SU-DHL-6 (cell line): Measurements from ENCODE around the gene PRR12.

Experiments used
- H2AFZ ChIP-seq: fragments of 200-600 bp; sonication (generic); 2 replicates; pipeline ENCODE4 v1.6.1; 2014; ENCODE audit warnings: low read depth, mild to moderate bottlenecking, moderate library complexity, mixed read lengths, antibody characterized with exemption, low read length; ENCODE audit not compliant: severe bottlenecking
- H3F3A ChIP-seq: fragments of 200-600 bp; shearing (Covaris generic); 2 replicates; pipeline ENCODE4 v1.6.0; 2016; ENCODE audit warnings: antibody characterized with exemption, mild to moderate bottlenecking; ENCODE audit not compliant: insufficient read depth
- H3K27ac ChIP-seq: fragments of 200-600 bp; sonication (generic); 2 replicates; pipeline ENCODE4 v1.5.1; 2016; ENCODE audit warnings: low read depth, mild to moderate bottlenecking, low read length, moderate library complexity, mixed read lengths
- H3K27me3 ChIP-seq: fragments of 200-600 bp; sonication (generic), shearing (Covaris generic); 2 replicates; pipeline ENCODE4 v1.6.0; 2014; ENCODE audit warnings: mild to moderate bottlenecking, low read length
- H3K36me3 ChIP-seq: fragments of 200-600 bp; sonication (generic); 2 replicates; pipeline ENCODE4 v1.6.1; 2014; ENCODE audit warnings: mild to moderate bottlenecking, low read length, mixed read lengths
- H3K4me2 ChIP-seq: fragments of 300-600, 200-600 bp; shearing (Covaris generic), sonication (generic); 2 replicates; pipeline ENCODE4 v1.6.0; 2014; ENCODE audit warnings: low read length, low read depth, mild to moderate bottlenecking; ENCODE audit not compliant: poor library complexity, severe bottlenecking
- H3K4me3 ChIP-seq: fragments of 200-600 bp; sonication (generic); 2 replicates; pipeline ENCODE4 v1.5.1; 2014; ENCODE audit warnings: antibody characterized with exemption, low read length, mild to moderate bottlenecking, mixed read lengths; ENCODE audit not compliant: insufficient read depth, poor library complexity, severe bottlenecking
- H3K79me2 ChIP-seq: fragments of 200-600 bp; sonication (generic); 2 replicates; pipeline ENCODE4 v1.6.1; 2014; ENCODE audit warnings: mild to moderate bottlenecking, low read length, moderate library complexity; ENCODE audit not compliant: insufficient read depth
- H3K9ac ChIP-seq: fragments of 200-600 bp; sonication (generic); 2 replicates; pipeline ENCODE4 v1.7.0; 2014; ENCODE audit warnings: mild to moderate bottlenecking, low read length
- H3K9me2 ChIP-seq: fragments of 200-600 bp; sonication (generic); replicated peaks from 2 replicates; pipeline ENCODE4 v1.6.1; 2014; ENCODE audit warnings: low read length; ENCODE audit not compliant: insufficient read depth
- H3K9me3 ChIP-seq: fragments of 200-600 bp; sonication (generic); 2 replicates; pipeline ENCODE4 v1.6.1; 2014; ENCODE audit warnings: low read length, mixed read lengths; ENCODE audit not compliant: insufficient read depth
- H4K20me1 ChIP-seq: fragments of 200-600 bp; sonication (generic); 2 replicates; pipeline ENCODE4 v1.6.1; 2014; ENCODE audit warnings: low read depth, mild to moderate bottlenecking, antibody characterized with exemption, low read length, moderate library complexity, mixed read lengths
- EZH2phosphoT487 ChIP-seq: fragments of 200-600 bp; sonication (generic), shearing (Covaris generic); conservative IDR thresholded peaks from 2 replicates; pipeline ENCODE4 v1.6.1; 2018; ENCODE audit warnings: mild to moderate bottlenecking, antibody characterized with exemption, low read length, moderate library complexity, mixed read lengths
- TF ChIP-seq, protein P1 (sequence below): fragments of 200-600 bp; sonication (generic); IDR thresholded peaks from one replicate; pipeline ENCODE4 v1.5.1; 2017; ENCODE audit warnings: antibody characterized with exemption, mild to moderate bottlenecking, low read length, moderate library complexity; ENCODE audit not compliant: insufficient read depth, poor library complexity, severe bottlenecking

PRR12 gene

DNA sequence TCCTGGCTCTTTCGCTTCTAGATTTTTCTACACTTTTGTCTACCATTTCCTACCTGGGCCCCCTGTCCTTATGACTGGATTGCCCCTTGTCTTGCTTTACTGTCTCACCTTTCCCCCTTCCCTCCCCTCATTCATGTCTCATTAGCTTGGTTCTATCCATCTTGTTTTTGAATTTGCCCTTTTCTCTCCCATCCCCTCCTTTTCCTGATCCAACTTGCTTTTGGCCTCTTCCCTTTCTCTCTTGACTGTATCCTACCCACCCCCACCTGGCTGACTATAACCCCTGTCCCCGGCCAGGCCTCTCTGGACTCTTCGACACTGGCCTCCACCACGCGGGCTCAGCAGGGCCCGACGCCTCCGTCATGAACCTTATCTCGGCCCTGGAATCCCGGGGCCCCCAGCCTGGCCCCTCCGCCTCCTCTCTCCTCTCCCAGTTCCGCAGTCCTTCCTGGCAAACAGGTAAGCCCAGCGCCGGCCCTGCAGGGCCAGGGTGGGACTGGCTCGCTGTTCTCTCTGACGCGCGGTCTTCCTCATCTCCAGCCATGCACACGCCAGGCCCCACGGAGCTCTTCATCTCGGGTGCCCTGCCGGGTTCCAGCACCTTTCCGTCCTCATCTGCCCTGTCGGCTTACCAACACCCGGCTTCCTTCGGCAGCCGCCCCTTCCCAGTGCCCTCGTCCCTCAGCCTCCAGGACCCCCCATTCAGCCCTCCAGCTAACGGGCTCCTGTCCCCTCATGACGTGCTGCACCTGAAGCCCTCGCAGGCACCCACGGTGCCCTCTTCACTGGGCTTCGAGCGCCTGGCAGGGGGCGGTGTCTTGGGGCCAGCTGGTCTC, 3.4 kb downstream of the PRR12 start:
- TF ChIP-seq, protein P1, sequence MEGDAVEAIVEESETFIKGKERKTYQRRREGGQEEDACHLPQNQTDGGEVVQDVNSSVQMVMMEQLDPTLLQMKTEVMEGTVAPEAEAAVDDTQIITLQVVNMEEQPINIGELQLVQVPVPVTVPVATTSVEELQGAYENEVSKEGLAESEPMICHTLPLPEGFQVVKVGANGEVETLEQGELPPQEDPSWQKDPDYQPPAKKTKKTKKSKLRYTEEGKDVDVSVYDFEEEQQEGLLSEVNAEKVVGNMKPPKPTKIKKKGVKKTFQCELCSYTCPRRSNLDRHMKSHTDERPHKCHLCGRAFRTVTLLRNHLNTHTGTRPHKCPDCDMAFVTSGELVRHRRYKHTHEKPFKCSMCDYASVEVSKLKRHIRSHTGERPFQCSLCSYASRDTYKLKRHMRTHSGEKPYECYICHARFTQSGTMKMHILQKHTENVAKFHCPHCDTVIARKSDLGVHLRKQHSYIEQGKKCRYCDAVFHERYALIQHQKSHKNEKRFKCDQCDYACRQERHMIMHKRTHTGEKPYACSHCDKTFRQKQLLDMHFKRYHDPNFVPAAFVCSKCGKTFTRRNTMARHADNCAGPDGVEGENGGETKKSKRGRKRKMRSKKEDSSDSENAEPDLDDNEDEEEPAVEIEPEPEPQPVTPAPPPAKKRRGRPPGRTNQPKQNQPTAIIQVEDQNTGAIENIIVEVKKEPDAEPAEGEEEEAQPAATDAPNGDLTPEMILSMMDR: no peak
- no peak for TF ChIP-seq EZH2phosphoT487
- Histone ChIP-seq H3K4me3 (no peak overlapping the region), H3K4me2 (peak overlapping the region; percentile 67), H3K36me3 (peaks cover 2% of the 10 kb centered on the region; the same call in 1 of the 2 replicates), H3K9ac (no peak overlapping the region), H3K27me3 (no peaks in the 10 kb centered on the region), H2AFZ (no peak overlapping the region), H3K27ac (0 out of 2 replicates have a peak overlapping the region, but pooled peaks have one; percentile 36), H3K79me2 (peaks cover 38% of the 10 kb centered on the region), H3K9me2 (no peaks in the 10 kb centered on the region), H4K20me1 (no peaks in the 10 kb centered on the region; the same call in 1 of the 2 replicates), H3K9me3 (no peaks in the 10 kb centered on the region), H3F3A (peaks cover 29% of the 10 kb centered on the region)

DNA sequence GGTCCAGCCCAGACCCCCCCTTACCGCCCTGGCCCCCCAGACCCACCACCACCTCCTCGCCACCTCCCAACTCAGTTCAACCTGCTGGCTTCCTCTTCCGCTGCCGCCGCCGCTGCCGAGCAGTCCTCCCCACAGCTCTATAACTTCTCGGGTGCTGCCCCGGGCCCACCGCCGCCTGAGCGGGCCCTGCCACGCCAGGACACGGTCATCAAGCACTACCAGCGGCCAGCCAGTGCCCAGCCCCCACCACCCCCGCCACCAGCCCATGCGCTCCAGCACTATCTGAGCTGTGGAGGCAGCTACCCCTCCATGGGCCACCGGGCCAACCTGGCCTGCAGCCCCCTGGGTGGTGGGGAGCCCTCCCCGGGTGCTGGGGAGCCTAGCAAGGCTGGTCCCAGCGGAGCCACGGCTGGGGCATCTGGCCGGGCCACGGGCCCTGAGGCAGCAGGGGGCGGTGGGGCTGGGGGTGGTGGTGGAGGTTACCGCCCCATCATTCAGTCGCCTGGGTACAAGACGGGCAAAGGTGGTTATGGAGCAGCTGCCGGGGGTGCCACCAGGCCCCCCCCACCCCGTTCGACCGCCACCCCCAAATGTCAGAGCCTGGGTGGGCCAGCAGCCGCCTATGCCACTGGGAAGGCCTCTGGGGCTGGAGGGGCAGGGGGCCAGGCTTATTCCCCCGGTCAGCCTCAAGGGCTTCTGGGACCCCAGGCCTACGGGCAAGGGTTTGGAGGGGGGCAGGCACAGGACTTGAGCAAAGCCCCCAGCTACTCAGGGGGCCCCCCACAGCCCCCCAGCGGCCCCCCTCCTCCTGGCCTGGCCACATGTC, 4.2 kb downstream of the PRR12 start:
- H3K79me2 ChIP-seq: peaks cover 38% of the 10 kb centered on the region

DNA sequence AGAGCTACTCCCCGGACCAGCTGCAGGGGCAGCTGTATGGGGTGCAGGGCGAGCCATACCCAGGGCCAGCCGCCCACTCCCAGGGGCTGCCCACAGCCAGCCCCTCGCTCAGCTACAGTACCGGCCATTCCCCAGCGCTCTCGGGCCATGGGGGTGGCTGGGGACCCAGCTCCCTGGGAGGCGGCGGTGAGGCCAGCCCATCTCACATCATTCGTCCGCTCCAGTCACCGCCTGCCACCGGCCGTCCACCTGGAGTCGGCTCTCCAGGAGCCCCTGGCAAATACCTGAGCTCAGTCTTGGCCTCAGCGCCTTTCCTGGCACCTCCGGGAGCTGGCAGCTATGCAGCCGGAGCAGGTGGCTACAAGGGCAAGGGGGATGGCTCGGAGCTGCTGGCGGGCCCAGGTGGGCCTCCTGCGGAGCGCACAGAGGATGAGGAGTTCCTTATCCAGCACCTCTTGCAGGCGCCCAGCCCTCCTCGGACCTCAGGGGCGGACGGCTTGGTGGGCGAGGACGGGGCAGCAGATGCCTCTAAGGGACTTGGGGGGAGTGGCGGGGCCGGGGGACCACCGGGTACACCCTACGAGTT, 4.9 kb downstream of the PRR12 start:
- peaks cover 19% of the 10 kb centered on the region for H3F3A ChIP-seq
- peaks cover 38% of the 10 kb centered on the region for H3K79me2 ChIP-seq
- H3K27me3 ChIP-seq: no peaks in the 10 kb centered on the region
- H3K9me2 ChIP-seq: no peaks in the 10 kb centered on the region
- H3K9me3 ChIP-seq: no peaks in the 10 kb centered on the region
- H3K36me3 ChIP-seq: peaks cover 2% of the 10 kb centered on the region; the same call in 1 of the 2 replicates
- no peaks in the 10 kb centered on the region; the same call in 1 of the 2 replicates for H4K20me1 ChIP-seq
- H2AFZ ChIP-seq: no peak overlapping the region
- TF ChIP-seq, protein P1: no peak
- no peak for TF ChIP-seq EZH2phosphoT487
- no peak overlapping the region for H3K4me2 ChIP-seq
- H3K9ac ChIP-seq: no peak overlapping the region
- H3K4me3 ChIP-seq: no peak overlapping the region
- no peak overlapping the region for H3K27ac ChIP-seq

More for the DNA sequence above, 4.2 kb downstream of the PRR12 start:
- Histone ChIP-seq H3K4me3 (no peak overlapping the region), H3K9ac (no peak overlapping the region), H3K27me3 (no peaks in the 10 kb centered on the region), H3F3A (peaks cover 25% of the 10 kb centered on the region), H4K20me1 (no peaks in the 10 kb centered on the region; the same call in 1 of the 2 replicates), H2AFZ (no peak overlapping the region), H3K4me2 (no peak overlapping the region), H3K9me3 (no peaks in the 10 kb centered on the region), H3K36me3 (peaks cover 2% of the 10 kb centered on the region; the same call in 1 of the 2 replicates), H3K27ac (no peak overlapping the region), H3K9me2 (no peaks in the 10 kb centered on the region)
- TF ChIP-seq, protein P1: no peak
- no peak for TF ChIP-seq EZH2phosphoT487
